GM12872 (cell line): ENCODE data around the gene EDEM3.

ENCODE experiments used
- TF ChIP-seq, protein P1 (sequence below): IDR thresholded peaks from 3 replicates; pipeline ENCODE4 v1.5.1; 2011; ENCODE audit warnings: low read depth, mild to moderate bottlenecking, low read length, moderate library complexity; ENCODE audit not compliant: insufficient read depth

The EDEM3 gene

DNA sequence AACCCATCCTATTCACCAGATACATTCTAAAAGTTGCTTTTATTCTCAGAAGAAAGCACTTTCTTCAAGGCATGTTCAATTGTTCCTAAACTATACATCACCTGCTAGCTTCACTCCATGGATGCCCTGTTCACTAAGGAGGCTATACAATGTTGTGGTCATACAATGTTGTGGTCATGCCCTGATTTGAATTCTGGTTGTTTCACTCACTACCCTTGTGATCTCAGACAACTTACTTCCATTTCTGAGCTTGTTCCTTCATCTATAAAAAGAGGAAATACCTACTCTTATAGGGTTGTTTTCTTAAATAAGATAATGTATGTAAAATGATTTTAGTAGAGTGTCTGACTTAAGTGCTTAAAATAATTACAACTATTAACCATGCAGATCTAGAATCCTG, 19.7 kb downstream of the EDEM3 start:
- TF ChIP-seq, protein P1, sequence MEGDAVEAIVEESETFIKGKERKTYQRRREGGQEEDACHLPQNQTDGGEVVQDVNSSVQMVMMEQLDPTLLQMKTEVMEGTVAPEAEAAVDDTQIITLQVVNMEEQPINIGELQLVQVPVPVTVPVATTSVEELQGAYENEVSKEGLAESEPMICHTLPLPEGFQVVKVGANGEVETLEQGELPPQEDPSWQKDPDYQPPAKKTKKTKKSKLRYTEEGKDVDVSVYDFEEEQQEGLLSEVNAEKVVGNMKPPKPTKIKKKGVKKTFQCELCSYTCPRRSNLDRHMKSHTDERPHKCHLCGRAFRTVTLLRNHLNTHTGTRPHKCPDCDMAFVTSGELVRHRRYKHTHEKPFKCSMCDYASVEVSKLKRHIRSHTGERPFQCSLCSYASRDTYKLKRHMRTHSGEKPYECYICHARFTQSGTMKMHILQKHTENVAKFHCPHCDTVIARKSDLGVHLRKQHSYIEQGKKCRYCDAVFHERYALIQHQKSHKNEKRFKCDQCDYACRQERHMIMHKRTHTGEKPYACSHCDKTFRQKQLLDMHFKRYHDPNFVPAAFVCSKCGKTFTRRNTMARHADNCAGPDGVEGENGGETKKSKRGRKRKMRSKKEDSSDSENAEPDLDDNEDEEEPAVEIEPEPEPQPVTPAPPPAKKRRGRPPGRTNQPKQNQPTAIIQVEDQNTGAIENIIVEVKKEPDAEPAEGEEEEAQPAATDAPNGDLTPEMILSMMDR: no peak

DNA sequence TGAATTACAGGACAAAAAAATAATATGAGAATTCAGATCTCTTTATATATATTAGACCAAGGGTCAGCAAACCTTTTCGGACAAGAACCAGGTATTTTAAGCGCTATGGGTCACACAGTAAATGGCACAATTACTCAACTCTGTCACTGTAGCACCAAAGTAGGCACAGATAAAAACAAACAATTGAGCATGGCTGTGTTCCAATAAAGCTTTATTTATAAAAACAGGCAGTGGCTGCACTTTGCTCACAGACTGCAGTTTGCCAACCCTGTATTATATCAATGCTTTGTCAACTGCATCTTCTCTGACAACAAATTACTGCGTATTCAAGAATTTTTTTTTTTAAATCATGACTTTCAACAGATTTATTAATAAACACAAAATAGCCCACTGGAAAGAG, 29.8 kb downstream of the EDEM3 start:
- TF ChIP-seq, protein P1: no peak

DNA sequence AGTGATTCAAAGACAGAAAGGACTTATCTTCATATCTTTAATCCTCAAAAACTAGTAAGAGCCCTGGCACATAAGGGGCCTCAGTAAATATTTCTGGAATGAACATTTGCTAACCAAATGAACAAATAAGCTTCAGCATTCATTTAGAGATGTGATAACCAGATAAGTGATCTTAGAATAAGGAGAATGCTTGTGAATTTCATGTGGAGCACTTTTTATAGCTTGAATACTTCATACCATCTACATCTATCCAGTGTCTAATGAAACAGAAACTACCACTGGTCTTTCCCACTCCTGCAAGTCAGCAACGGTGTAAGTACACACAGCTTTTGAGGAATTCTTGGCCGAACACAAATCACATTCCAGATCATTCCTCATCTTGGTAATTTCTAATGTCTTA, 38.5 kb downstream of the EDEM3 start:
- TF ChIP-seq, protein P1: no peak

DNA sequence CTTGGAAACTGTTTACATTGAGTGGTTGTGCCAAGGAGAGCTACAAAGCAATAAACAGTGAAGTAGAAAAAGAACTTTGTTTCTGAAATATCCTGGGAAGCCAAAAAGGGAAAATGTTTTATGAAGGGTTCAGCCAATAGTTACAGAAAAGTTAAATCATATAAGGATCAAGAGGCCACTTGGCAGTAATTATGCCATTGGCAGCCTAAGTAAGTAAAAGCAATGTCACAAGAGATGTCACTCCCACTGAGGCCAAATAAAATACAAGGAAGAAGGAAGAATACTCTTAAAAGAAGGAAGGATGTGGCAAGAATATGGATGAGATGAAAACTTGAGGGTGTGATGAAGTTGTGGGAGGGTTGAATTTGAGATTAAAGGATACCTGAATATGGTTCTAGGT, 45.2 kb downstream of the EDEM3 start:
- TF ChIP-seq, protein P1: no peak

DNA sequence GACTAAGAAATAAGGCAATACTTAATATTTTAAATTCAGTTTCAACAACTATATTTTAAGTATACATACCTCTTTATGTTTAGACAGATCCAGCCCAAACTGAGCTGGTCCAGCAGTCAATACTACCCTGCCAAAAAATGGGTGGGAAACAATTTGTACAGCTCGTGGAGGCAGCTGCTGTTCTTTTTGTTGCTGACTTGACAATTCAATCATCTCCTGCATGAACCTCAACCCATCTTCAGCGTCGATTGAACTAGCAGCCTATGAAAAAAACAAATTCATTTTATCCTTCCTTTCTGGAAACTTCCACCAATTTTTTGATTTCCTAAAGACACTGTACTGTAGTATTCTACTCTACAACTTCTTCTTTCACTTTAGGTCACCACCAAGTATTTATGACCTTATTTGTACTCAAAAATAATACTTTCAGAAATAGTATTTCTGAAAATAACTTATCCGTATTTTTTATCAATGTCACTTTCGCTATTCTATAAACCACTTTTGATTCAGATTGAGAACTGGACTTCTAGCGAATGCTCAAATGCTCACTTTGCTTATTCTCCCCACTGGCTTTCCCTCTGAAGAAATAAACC, 46.5 kb downstream of the EDEM3 start:
- TF ChIP-seq, protein P1: no peak

DNA sequence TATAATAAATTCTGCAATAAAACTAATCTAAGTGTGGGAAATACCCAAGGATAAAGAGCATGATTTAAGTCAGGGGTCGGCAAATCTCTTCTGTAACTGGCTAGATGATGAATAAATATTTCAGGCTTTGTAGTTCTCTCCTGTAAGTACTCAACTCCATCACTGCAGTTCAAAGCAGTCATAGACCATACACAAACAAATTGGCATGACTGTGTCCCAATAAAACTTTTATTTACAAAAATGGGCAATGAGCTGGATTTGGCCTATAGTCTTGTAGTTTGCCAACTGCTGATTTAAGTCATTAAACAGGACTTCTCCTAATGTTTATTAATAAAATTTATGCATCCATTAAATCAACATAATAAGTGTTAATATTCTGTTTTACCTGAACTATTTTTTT, 49.4 kb downstream of the EDEM3 start:
- TF ChIP-seq, protein P1: no peak

DNA sequence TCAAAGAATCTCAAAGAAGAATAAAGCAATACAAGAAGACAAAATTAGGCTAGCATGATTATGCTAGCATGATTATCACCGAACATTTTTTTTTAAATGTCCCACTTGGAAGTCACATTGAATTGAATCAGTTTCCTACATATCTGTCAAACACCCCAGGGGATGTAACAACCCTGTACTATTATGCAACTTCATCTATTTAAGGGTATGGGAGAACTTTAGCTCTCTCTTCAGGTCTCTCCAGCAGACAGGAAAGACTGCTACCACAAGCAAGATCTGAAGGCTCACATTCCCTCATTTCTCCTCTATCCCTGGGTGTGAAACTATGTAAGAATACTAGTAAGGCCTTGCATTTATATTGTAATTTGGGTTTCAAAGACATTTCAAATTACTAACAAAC, 52.8 kb downstream of the EDEM3 start:
- TF ChIP-seq, protein P1: no peak
